ENCODE measurements around the gene OLIG1. TPM values are rescaled to one million over a fixed set of nuclear protein-coding genes. Genes with fewer than 3 reads are reported as not detected.

Gene OLIG1
- total and polyA plus RNA-seq, 7 donors = 0.07 to 3.4 (median 0.34) TPM; not detected in 1

GRCh38 chr21:33116676-33117075 is 46.7 kb downstream of the OLIG1 start:
- Histone ChIP-seq H3K27ac (no peak overlapping the region), H3K9me3 (no peaks in the 10 kb centered on the region), H3K27me3 (ENCODE audit: insufficient read depth in 3 of 3, low read length in 2 of 3) (peaks cover 0 to 74% (median 6%) of the 10 kb centered on the region in 3 donors), H3K4me3 (no peak overlapping the region), H3K4me1 (no peaks in the 10 kb centered on the region), H3K36me3 (ENCODE audit: insufficient read depth in 1 of 2, low read depth in 1 of 2) (no peaks in the 10 kb centered on the region)
- TF ChIP-seq, protein P1, sequence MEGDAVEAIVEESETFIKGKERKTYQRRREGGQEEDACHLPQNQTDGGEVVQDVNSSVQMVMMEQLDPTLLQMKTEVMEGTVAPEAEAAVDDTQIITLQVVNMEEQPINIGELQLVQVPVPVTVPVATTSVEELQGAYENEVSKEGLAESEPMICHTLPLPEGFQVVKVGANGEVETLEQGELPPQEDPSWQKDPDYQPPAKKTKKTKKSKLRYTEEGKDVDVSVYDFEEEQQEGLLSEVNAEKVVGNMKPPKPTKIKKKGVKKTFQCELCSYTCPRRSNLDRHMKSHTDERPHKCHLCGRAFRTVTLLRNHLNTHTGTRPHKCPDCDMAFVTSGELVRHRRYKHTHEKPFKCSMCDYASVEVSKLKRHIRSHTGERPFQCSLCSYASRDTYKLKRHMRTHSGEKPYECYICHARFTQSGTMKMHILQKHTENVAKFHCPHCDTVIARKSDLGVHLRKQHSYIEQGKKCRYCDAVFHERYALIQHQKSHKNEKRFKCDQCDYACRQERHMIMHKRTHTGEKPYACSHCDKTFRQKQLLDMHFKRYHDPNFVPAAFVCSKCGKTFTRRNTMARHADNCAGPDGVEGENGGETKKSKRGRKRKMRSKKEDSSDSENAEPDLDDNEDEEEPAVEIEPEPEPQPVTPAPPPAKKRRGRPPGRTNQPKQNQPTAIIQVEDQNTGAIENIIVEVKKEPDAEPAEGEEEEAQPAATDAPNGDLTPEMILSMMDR (IDR thresholded peaks at IDR 0.05) = no peak
- no peak for ATAC-seq
- intact Hi-C loops (cut with DNase I) = no loop called here
- no peak for DNase-seq
- 44 to 47% (median 46%) methylated on average over 8 of the region's 8 CpGs for WGBS, 3 donors

DNA sequence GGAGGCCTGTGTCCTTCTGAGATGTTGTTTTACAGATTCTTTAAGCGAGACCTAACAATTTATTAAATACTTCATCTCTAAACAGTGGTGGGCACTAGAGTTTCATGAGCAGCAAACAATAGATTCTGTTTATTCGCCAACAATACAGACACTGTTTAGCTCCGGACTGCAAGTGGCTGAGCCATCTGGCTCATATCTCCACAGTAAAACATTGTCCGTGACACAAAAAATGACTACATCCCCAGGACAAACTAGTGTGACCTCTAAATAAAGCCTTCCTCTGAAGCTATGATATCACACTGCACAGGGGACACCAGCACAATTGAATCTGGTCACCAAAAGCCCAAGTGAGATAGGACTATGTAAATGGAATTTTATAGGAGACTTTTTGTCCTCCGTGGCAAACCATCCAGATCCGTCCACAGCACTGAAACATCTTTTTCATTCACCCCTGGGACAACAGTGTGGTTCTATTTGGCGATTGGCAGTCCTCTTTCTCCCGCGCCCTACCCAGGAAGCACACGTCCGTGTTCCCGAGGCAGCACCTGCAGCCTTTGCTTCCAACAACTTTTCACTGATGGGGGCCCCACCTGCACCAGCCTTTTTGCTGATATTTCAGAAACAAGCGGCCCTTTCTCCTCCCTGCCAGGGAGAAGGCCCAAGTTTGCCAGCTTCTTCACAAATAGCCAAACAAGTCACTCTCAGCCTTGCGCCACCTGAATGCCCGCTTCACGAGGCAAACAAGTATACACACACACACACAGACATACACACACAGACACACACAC is 47.4 kb downstream of the OLIG1 start:
- WGBS, 3 donors = 48 to 64% (median 49%) methylated on average over 16 of the region's 16 CpGs
- TF ChIP-seq, protein P1 (IDR thresholded peaks at IDR 0.05) = no peak
- Histone ChIP-seq H3K4me1 (no peaks in the 10 kb centered on the region), H3K4me3 (no peak overlapping the region), H3K27ac (no peak overlapping the region), H3K9me3 (no peaks in the 10 kb centered on the region), H3K27me3 (ENCODE audit: insufficient read depth in 3 of 3, low read length in 2 of 3) (peaks cover 0 to 71% (median 6%) of the 10 kb centered on the region in 3 donors), H3K36me3 (ENCODE audit: insufficient read depth in 1 of 2, low read depth in 1 of 2) (no peaks in the 10 kb centered on the region)
- no peak for ATAC-seq
- intact Hi-C loops (cut with DNase I) = no loop called here
- DNase-seq = no peak

Other genes starting within 250 kb of the OLIG1 start
- under 1 TPM in 3 of 4 donors, not detected in 1; 0.08 to 0.22 (median 0.21) TPM for gene OLIG2, start 44.2 kb upstream of the OLIG1 start, total RNA-seq
- under 1 TPM in 1 of 3 donors, not detected in 2; 0.03 TPM for gene OLIG2, start 44.2 kb upstream of the OLIG1 start, polyA plus RNA-seq
- 10 to 100 TPM in 1 of 4 donors, 1 to 10 TPM in 3; 3.3 to 10.0 (median 6.2) TPM for gene IFNAR2, start 159.8 kb downstream of the OLIG1 start, total RNA-seq
- gene IFNAR2, start 159.8 kb downstream of the OLIG1 start, polyA plus RNA-seq = 1 to 10 TPM; 3.5 to 4.2 (median 3.8) TPM
- gene IL10RB, start 196.2 kb downstream of the OLIG1 start, total RNA-seq = 1 to 10 TPM; 4.4 to 8.1 (median 6.6) TPM
- gene IL10RB, start 196.2 kb downstream of the OLIG1 start, polyA plus RNA-seq = 1 to 10 TPM; 5.6 to 9.3 (median 8.5) TPM

Measured in psoas muscle (tissue), 8 donors.